ENCODE results near the gene TMEM131L. TPM values are rescaled to one million over a fixed set of nuclear protein-coding genes. Genes with fewer than 3 reads are reported as not detected.

Gene TMEM131L
- polyA plus RNA-seq, 1 donor (not counting 4 experiments of a cell fraction or from before 2014, with no cell fraction given), result 10.3 TPM

DNA sequence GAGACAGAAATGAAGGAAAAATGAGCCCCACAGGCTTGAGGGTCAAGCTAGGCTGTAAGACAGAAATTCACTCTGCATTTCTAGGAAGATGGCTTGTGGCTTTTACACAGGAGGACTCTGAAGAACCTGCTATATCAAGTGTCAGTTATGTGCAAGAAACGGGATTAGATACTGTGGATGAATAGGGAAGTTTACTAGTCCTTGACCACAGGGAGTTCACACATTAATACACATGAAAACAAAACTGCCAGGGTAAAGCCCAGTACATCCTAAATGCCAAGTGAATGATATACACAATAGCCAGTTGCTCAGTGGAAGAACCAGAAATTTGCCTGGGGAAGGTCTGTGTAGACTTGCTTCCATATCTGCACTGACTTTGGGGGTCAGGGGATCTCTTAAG, 53.5 kb downstream of the TMEM131L start:
- no peaks in the 10 kb centered on the region for H3K27me3 ChIP-seq (ENCODE audit: control insufficient read depth, extremely low read depth, insufficient read depth, low read length)
- H2AFZ ChIP-seq (ENCODE audit: control insufficient read depth, low read length), result no peak overlapping the region
- FAIRE-seq, result no peak
- peaks cover 8% of the 10 kb centered on the region for H3K4me1 ChIP-seq (ENCODE audit: control insufficient read depth, extremely low read depth, insufficient read depth, low read length)
- no peaks in the 10 kb centered on the region for H3K79me2 ChIP-seq (ENCODE audit: control insufficient read depth, insufficient read depth, low read length)
- H3K4me2 ChIP-seq (ENCODE audit: control insufficient read depth, extremely low read depth, insufficient read depth, low read depth, low read length), result no peak overlapping the region
- DNase-seq (ENCODE audit: low read depth, low spot score), result no peak
- no peak overlapping the region for H3K4me3 ChIP-seq (ENCODE audit: control insufficient read depth in 2 of 3, extremely low read depth in 1 of 3, insufficient read depth in 2 of 3, low read depth in 1 of 3, low read length in 3 of 3)
- H3K9me3 ChIP-seq (ENCODE audit: control insufficient read depth, low read depth, low read length), result no peaks in the 10 kb centered on the region
- peaks cover 0 to 2% of the 10 kb centered on the region in 2 experiments for H3K36me3 ChIP-seq (ENCODE audit: control insufficient read depth in 2 of 2, extremely low read depth in 1 of 2, insufficient read depth in 2 of 2, low read length in 2 of 2)
- H3K9me1 ChIP-seq (ENCODE audit: control insufficient read depth, extremely low read depth, insufficient read depth, low read length), result no peaks in the 10 kb centered on the region
- H4K20me1 ChIP-seq (ENCODE audit: control insufficient read depth, extremely low read depth, insufficient read depth, low read length), result no peaks in the 10 kb centered on the region
- TF ChIP-seq EZH2 (IDR thresholded peaks at IDR 0.05; ENCODE audit: low read length), result no peak
- TF ChIP-seq, protein P1, sequence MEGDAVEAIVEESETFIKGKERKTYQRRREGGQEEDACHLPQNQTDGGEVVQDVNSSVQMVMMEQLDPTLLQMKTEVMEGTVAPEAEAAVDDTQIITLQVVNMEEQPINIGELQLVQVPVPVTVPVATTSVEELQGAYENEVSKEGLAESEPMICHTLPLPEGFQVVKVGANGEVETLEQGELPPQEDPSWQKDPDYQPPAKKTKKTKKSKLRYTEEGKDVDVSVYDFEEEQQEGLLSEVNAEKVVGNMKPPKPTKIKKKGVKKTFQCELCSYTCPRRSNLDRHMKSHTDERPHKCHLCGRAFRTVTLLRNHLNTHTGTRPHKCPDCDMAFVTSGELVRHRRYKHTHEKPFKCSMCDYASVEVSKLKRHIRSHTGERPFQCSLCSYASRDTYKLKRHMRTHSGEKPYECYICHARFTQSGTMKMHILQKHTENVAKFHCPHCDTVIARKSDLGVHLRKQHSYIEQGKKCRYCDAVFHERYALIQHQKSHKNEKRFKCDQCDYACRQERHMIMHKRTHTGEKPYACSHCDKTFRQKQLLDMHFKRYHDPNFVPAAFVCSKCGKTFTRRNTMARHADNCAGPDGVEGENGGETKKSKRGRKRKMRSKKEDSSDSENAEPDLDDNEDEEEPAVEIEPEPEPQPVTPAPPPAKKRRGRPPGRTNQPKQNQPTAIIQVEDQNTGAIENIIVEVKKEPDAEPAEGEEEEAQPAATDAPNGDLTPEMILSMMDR (optimal IDR thresholded peaks at IDR 0.05 in 1 of 3, IDR thresholded peaks at IDR 0.05 in 1 of 3, conservative IDR thresholded peaks at IDR 0.05 in 1 of 3; ENCODE audit: extremely low read depth in 1 of 3, insufficient read depth in 2 of 3, low read length in 3 of 3), result no peak
- no peak overlapping the region for H3K27ac ChIP-seq (ENCODE audit: control insufficient read depth, insufficient read depth, low read length)
- dilution Hi-C loops (cut with MboI; ENCODE audit: extremely low pct_ligation_motif_present, low sequenced_read_pairs), result no loop called here
- H3K9ac ChIP-seq (ENCODE audit: control insufficient read depth, extremely low read depth, insufficient read depth, low read length), result no peak overlapping the region

DNA sequence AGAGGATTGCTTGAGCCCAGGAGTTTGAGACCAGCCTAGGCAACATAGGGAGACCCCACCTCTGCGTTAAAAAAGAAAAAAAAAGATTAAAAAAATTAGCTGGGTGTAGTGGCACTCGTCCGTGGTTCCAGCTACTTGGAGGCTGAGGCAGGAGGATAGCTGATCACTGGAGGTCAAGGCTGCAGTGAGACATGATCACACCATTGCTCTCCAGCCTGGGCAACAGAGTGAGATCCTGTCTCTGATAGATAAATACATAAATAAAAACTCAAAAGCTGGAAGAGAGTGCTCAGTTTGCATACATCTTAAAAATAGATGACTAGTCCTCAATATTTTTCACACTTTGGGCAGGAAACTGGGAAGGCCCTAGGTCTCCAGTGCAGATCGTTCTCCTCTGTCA, 54.1 kb downstream of the TMEM131L start:
- Histone ChIP-seq H2AFZ (ENCODE audit: control insufficient read depth, low read length) (no peak overlapping the region), H3K27ac (ENCODE audit: control insufficient read depth, insufficient read depth, low read length) (no peak overlapping the region), H3K4me2 (ENCODE audit: control insufficient read depth, extremely low read depth, insufficient read depth, low read depth, low read length) (no peak overlapping the region), H3K9me1 (ENCODE audit: control insufficient read depth, extremely low read depth, insufficient read depth, low read length) (no peaks in the 10 kb centered on the region), H3K36me3 (ENCODE audit: control insufficient read depth in 2 of 2, extremely low read depth in 1 of 2, insufficient read depth in 2 of 2, low read length in 2 of 2) (peaks cover 0 to 2% of the 10 kb centered on the region in 2 experiments), H3K79me2 (ENCODE audit: control insufficient read depth, insufficient read depth, low read length) (no peaks in the 10 kb centered on the region), H3K9me3 (ENCODE audit: control insufficient read depth, low read depth, low read length) (no peaks in the 10 kb centered on the region), H3K9ac (ENCODE audit: control insufficient read depth, extremely low read depth, insufficient read depth, low read length) (no peak overlapping the region), H4K20me1 (ENCODE audit: control insufficient read depth, extremely low read depth, insufficient read depth, low read length) (no peaks in the 10 kb centered on the region), H3K27me3 (ENCODE audit: control insufficient read depth, extremely low read depth, insufficient read depth, low read length) (no peaks in the 10 kb centered on the region), H3K4me1 (ENCODE audit: control insufficient read depth, extremely low read depth, insufficient read depth, low read length) (peaks cover 8% of the 10 kb centered on the region), H3K4me3 (ENCODE audit: control insufficient read depth in 2 of 3, extremely low read depth in 1 of 3, insufficient read depth in 2 of 3, low read depth in 1 of 3, low read length in 3 of 3) (no peak overlapping the region)
- dilution Hi-C loops (cut with MboI; ENCODE audit: extremely low pct_ligation_motif_present, low sequenced_read_pairs), result no loop called here
- no peak for FAIRE-seq
- TF ChIP-seq, protein P1 (optimal IDR thresholded peaks at IDR 0.05 in 1 of 3, IDR thresholded peaks at IDR 0.05 in 1 of 3, conservative IDR thresholded peaks at IDR 0.05 in 1 of 3; ENCODE audit: extremely low read depth in 1 of 3, insufficient read depth in 2 of 3, low read length in 3 of 3), result no peak
- TF ChIP-seq EZH2 (IDR thresholded peaks at IDR 0.05; ENCODE audit: low read length), result no peak
- DNase-seq (ENCODE audit: low read depth, low spot score), result no peak

Data from keratinocyte (primary cell).